Activated CD8-positive, alpha-beta memory T cell treated with anti-CD3 and anti-CD28 coated beads for 48 hours (primary cell): Measurements from ENCODE around the gene RASSF5.

ENCODE experiments used
- DNase-seq, 3 experiments: peaks; one replicate each; pipeline ENCODE4 v3.0.0-alpha.2; 2020; ENCODE audit warnings: low read depth in 2 of 3, low spot score in 2 of 3

RASSF5 gene, protein sequence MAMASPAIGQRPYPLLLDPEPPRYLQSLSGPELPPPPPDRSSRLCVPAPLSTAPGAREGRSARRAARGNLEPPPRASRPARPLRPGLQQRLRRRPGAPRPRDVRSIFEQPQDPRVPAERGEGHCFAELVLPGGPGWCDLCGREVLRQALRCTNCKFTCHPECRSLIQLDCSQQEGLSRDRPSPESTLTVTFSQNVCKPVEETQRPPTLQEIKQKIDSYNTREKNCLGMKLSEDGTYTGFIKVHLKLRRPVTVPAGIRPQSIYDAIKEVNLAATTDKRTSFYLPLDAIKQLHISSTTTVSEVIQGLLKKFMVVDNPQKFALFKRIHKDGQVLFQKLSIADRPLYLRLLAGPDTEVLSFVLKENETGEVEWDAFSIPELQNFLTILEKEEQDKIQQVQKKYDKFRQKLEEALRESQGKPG

DNA sequence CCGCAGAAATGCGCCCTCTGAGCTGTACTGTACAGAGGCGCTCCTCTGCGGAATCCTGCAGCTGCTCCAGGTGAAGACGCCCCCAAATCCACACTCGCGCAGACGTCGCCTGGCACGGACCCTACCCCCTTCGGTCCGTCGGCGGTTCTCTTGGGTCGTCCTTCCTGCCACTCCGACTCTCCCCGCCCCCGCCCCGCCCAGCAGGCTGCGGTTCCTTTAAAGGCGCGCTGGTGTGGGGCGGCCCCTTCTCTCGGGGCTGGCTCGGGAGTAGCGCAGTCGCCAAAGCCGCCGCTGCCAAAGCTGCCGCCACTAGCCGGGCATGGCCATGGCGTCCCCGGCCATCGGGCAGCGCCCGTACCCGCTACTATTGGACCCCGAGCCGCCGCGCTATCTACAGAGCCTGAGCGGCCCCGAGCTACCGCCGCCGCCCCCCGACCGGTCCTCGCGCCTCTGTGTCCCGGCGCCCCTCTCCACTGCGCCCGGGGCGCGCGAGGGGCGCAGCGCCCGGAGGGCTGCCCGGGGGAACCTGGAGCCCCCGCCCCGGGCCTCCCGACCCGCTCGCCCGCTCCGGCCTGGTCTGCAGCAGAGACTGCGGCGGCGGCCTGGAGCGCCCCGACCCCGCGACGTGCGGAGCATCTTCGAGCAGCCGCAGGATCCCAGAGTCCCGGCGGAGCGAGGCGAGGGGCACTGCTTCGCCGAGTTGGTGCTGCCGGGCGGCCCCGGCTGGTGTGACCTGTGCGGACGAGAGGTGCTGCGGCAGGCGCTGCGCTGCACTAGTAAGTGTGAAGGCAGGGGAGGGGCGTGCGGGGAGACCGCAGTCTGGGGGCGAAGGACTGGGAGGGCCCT lies at the start of gene RASSF5:
Gene RASSF5 (plus strand): TSS at position 248 of the 846 bp plus-strand sequence. CDS start 72 bp downstream, at position 320.
- peak; percentile 46 to 73 (median 64) for DNase-seq

DNA sequence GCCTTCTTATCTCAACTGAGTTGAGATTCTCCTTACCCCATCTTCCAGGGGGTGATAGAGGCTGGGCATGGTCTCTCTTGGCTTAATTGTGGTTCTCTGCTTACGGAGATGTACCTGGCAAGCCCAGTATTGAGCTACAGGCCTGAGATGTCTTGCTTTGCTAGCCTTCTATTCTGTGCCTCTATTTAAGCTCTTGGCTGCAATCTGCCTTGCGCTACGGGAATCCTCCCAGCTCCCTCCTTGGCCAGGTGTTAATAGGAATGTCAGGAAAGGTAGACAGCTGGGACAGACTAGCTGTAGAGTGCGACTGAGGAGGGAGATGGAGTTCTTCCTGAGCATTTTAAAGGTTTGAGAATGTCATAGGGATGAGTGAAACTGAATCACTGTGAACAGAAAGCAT lies 47.6 kb upstream of the RASSF5 start:
- no peak for DNase-seq

DNA sequence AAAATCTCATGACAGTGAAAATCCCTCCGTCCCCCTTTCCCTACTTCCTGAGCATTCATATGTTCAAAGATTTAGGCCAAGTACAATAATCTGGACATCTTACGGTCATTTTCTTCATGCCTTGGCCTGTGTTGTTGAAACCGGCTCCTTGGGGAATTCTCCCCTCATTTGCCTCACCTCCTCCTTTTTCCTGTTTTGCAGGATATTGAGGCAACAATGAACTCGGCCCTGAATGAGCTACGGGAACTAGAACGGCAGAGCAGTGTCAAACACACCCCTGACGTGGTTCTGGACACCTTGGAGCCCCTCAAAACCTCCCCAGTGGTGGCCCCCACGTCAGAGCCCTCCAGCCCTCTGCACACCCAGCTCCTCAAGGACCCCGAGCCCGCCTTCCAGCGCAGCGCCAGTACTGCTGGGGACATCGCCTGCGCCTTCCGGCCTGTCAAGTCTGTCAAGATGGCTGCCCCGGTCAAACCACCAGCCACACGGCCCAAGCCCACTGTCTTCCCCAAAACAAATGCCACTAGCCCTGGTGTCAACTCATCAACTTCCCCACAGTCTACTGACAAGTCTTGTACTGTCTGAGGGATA lies 46.4 kb upstream of the RASSF5 start:
- DNase-seq = no peak

DNA sequence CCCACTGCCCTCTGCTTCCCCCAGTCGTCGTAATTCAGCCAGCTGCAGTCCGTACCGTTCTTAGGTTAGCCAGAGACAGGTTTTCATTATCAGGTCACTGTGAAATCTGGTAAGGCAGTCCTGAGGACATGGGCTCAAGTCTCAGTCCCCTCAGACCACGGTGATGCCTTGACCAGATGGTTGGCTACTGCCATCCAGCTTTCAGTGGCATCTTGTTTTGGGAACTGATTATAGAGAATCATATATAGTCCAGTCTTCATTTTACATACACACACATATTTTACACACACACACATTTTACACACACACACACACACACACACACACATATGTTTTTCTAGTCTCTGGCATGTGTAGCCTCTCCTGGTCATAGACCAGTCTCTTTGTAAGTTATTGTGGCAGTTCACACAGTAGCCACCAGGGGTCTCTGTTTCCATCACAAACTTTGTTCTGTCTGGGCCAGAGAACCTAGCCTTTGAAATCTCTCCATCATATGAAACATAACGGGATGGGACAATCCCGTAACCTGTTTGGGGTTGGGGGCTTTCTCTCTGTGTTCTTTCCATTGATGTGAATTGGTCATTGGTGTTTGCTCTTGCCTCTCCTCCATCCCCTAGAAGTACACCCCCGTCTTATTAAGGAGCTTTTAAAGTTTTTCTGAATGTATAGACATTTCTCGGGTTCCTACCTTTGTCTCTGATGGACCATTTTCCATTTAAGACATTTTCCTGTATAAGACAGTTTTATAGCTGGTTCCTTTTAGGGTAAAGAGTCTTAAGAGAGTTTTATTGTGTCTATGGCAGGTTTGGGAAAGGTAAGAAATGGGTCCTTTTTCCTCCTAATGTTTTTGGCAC lies 45.5 kb upstream of the RASSF5 start:
- peak in 2 of 3 experiments; percentile 33 to 56 for DNase-seq

DNA sequence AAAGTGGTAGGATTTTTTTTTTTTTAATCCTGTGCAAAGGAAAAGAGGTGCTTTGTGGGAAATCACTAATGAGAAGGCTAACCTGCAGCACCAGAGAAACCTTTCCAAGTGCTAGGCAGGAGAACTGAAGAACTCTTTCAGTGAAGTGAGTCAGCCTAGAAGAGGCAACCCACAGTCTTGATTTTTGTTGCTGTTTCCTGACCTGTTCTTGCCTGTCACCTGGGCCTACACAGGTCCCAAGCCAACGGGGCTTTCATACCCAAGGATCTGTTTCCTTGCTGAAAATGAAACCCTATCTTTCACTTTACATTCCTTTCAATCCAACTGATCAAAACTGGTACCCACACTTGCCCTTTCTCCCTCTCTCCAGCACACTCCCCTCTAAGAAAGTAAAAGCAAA lies 44.2 kb upstream of the RASSF5 start:
- DNase-seq = no peak

DNA sequence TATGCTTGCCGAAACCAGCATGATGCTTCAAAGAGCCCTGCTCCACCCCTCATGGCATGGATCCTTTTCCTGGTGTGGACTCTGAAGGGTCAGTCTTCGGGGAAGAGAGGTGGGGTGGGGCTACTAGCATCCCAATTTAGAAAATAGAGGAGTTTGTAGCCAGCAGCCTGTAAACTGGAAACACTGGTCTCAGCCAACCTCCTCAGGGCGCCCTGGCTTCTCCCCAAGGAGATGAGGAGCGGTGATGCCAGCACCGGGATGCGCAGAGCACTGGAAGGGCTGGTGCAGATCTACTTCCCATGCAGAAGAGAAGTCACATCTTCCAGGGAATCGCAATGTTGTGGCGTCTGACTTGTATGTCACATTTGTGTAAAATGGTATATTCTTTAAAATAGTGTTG lies 43.4 kb upstream of the RASSF5 start:
- DNase-seq = no peak

DNA sequence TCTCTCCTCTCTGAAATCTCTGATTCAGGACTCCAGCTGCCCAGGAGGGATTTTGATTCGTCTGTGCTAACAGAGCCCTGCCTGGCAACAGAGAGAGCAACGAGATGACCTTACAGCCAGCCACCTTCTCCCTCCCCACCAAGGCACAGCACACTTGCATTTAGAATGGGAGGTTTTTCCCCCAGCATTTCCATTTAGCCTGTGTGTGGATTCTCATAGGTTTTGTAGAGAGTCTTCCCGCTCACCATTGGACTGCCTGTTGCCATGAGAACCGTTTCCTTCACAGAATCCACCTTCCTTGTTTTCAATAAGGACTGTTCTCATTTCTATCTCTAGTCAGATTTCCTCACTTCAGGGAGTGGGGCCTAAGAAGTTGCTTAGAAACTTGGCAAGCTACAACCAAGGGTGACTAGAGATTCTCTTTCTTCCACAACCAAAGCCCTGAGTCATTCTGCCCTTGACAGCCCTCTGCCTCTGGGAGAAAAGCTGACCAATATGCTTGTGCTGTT lies 42.8 kb upstream of the RASSF5 start:
- no peak for DNase-seq

DNA sequence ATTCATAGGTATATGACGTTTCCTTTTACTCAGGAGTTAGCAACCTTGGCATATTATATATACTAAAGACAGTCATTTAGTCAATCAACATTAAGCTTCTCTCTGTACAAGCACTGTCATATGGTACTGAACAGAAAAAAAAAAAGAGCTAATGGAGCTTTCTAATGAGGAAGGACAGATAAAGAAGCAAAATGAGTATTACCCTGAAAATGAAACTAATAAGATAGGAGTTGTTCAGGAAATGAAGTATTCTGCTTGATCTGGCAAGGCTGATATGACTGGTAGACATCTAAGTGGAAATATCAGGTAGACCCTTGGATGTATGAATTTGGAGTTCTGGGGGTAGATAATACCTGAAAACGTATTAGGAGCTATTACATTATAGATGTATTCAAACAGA lies 41.4 kb upstream of the RASSF5 start:
- DNase-seq = no peak

DNA sequence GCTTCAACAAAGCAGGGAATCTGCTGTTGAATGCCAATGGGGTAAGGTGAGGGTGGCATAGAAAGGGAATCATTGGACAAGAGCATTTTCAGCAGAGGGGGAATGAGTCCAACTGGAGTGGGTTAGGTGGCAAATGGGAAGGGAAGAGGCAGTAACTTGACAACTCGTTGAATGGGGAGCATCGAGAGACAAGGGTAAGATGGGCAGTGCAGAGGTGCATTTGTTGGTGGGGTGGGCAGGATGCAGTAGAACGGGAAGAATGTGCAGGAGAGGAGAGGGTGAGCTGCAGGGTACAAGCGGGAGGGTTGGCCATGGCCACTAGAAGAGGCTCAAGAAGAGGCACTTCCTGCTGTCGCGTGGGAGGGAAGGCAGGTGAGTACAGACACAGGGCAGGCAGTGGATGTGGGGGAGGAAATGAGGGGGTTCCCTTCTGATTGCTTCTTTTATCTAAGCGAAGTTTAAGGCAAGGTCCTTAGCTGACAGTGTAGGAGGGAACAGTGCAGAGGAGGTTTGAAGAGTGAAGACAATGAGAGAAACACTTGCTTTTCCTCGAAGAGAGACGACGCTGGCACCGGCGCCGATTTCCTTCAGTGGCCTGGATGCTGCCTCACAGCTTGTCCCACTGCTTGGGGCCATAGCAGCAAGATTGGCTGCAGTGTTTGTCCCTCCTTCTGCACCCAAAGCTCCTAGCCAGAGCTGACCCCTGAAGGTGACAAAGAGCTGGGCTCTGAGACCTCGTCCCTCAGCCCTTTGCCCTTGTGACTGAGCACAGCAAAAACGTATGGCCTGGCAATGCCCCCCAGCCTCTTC lies 40.3 kb upstream of the RASSF5 start:
- no peak for DNase-seq

DNA sequence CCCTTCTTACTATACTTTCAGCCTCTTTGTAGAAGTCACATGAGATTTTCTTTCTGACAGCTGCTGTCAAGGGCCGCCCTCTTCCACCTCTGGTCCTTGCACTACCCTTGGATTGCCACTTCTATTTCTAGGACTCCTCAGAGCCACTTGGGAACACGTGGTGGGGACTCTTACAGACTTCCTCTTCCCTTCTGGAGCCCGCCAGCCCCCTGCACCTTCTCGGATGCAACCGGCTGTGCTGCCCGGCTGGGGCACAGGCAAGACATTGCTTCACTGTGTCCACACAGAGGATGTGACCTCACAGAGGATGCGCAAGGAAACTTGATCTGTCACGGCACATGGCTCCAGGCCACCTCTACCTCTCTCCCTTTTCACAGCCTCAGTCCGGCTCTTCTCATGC lies 39.4 kb upstream of the RASSF5 start:
- DNase-seq = no peak

DNA sequence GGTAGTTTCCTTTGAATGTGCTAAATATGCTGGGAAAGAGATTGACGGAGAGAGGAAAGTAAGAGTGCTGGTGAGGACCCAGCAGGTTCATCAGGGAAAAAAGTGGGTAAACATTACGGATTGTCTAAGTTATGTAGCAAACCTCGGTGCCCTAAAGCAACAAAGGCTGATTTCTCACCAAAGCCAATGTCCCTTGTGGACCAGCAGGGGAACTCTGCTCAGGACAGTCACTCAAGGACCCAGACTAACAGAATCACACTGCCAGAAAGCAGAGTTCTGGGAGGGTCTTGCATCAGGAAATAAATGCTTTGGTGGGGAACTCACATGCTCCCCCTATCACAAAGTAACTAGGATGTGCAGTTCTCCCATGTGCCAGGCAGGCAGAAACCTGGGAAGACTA lies 38.8 kb upstream of the RASSF5 start:
- no peak for DNase-seq

DNA sequence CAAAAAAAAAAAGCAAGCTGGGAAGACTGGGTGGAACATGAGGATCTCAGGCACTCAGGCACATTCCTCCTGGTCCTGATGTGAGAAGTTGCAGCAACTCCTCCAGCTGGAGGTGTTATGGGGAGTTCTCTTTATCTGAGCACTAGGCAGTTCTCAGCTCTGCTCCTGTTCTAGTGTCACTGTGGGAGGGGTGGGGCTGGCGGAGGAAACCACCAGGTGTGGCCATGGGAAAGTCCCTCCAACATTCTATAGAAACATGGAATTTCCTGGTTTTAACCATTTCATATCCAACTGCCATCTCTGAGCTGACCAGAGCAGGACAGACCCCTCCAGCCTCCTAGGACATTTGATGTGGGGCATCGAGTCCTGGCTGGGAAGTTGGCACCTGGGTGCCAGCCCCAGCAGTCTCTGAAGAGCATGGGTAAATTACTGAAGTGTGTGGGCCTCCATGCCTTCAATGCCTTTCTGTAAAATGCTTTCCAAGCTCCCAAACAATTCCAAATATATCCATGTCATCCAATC lies 37.9 kb upstream of the RASSF5 start:
- DNase-seq = no peak

DNA sequence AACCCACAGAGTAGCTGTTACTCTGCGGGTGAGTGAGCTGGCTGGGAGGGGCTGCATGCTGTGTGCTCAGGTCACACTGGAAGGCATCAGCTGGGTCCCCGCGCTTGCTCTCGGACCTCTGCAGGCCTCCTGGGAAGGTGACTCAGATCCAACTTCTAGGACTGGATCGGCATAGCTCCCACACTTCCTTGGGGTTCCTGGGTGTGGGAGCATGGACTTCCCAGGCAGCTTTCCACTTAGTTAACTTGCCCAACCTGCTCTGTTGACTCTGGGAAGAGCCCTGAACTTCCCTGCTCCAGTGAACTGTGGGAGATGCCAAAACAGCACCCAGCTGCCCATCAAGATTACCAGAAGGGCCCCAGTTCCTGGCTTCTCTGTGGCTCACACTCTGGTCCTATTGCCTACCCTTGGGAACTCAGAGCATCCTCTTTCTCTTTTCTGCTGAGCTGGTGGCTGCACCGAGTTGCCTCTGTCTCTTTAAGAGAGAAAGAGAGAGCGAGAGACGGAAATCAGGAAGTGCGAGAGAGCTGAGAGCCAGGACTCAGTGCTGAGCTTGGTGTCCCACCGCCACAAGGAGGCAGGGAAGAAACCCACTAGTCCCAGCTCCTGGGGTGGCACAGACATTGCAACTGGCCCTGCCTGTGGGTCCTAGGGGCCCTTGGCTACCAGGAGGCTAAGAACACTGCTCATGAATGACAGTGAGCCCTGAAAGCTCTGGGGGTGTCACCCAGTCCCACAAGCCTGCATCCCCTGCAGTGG lies 37.2 kb upstream of the RASSF5 start, which contains the start of gene IKBKE:
Gene IKBKE (plus strand): TSS at position 544 of the 759 bp plus-strand sequence. CDS start 2,752 bp downstream, outside the sequence.
- no peak for DNase-seq

DNA sequence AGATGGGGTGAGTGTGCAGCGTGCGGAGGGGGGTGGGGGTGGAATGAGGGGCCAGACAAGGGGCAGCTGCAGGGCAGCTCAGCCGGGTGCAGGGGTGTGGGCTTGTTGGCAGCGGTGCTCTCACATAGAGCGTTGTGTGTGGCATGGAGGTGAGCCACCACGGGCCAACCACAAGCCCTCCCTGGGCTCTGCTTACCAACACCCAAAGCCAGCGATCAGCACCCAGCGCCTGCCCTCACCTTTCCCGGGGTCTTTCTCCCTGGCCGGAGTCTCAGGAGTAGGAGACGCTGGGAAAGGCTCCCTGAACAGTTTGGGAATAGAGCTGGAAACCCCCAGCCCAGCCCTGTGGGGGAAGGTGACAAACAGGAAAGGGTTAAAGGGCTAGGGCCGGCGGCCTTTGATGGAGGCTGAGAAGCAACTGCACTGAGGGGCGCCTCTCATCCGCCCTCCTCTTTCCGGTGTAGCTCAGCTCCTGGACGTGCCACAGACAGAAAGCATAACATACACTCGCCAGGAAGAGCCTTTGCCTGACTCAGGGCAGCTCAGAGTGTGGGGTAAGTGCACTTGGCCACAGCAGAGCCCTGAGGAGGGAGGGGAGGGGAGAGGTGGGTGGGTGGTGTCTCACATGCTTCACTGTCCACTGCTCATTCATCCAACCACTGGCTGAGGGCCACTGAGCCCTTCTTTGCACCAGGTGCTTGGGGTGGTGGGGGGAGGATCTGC lies 36.5 kb upstream of the RASSF5 start:
- peak in 1 of 3 experiments; percentile 29 for DNase-seq

DNA sequence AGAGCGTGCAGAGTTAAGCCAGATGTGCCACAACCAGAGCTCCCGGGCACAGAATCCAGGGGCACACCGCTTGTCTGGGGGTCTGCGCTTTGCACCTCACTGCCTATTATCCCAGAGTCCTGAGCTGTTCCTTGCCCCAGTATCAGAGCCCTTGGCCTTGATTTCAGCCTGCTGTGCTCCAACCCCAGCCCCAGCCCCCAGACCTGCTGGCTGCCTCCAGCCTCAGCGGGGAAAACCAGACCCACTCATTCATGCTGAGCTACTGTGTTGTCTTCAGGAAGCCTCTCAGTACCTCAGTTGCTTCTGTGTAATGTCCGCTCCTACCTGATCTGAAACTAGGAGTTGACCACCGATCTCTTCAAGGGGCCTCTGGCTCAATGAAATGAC lies 35.9 kb upstream of the RASSF5 start:
- no peak for DNase-seq

DNA sequence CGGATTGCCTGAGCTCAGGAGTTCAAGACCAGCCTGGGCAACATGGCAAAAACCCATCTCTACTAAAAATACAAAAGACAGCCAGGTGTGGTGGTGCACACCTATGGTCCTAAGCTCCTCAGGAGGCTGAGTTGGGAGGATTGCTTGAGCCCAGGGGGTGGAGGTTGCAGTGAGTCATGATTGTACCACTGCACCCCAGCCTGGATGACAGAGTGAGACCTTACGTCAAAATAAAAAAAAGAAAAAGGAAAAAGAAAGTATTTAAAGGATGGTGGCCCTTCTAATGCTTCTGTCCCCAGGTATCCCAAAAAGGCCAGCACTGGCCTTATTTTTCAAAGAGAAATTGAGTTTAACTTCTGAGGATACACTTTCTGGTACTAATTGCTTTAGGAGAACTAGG lies 35.3 kb upstream of the RASSF5 start:
- no peak for DNase-seq

DNA sequence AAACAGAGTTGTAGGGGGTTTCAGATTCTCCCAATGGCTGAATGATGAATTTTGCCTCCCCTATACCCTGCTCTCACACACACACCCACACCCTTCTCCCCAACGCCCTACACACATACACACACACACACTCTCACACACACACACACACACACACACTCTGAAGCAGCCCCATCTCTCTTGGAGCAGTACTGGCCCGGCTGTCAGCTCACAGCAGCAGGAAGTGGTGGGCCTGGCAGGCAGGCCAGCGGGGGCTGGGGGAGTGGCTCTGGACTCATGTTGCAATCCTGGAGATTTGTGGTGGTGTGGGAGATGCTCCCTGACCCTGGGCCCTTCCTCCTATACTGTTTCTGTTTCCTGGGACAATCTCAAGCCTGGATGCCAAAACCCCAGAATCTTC lies 34.9 kb upstream of the RASSF5 start:
- no peak for DNase-seq

DNA sequence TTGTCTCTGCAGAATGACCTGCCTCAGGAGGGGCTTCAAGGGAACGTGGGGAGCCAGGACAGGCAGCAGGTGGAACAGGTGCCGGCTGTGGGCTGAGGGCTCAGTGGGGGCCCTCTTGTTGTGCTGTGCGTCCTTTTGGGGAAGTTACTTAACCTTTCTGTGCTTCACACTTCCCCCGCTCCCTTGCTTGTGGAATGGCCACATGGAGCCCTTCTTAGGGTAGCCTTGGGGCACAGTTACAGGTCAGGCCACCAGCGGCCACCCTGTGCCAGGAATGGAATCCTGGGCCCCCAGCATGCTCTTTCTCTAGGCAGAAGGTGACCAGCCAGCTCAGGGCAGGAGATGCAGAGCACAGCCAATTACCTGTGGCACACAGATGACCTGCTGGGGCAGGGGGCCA lies 34.4 kb upstream of the RASSF5 start:
- no peak for DNase-seq
